Erythroblast (primary cell): Measurements from ENCODE around the gene DPH3.

Experiments
- GATA1 ChIP-seq: IDR thresholded peaks from 2 replicates; pipeline ENCODE4 v1.6.1; 2011; ENCODE audit warnings: low read depth, mild to moderate bottlenecking, control low read depth, low read length, moderate library complexity
- POLR2A ChIP-seq: IDR thresholded peaks from 2 replicates; pipeline ENCODE4 v1.6.1; 2011; ENCODE audit warnings: mild to moderate bottlenecking, low read length

- TF ChIP-seq POLR2A (no peak), GATA1 (no peak)
Observed at GRCh38 chr3:16236030-16236639, 28.6 kb downstream of the DPH3 start.
